Stimulated activated CD8-positive, alpha-beta memory T cell treated with anti-CD3 and anti-CD28 coated beads, Interleukin-4, amount 100 ng/mL, for 48 hours (primary cell): ENCODE data around the gene NDUFS2.
"Not testable (repeated sequence)": the region's sequence is repeated elsewhere in the genome, so short reads cannot be mapped to it uniquely, and the experiment has no call there.

Experiments used
- DNase-seq: peaks from one replicate; pipeline ENCODE4 v3.0.0-alpha.2; 2020

NDUFS2 gene

DNA sequence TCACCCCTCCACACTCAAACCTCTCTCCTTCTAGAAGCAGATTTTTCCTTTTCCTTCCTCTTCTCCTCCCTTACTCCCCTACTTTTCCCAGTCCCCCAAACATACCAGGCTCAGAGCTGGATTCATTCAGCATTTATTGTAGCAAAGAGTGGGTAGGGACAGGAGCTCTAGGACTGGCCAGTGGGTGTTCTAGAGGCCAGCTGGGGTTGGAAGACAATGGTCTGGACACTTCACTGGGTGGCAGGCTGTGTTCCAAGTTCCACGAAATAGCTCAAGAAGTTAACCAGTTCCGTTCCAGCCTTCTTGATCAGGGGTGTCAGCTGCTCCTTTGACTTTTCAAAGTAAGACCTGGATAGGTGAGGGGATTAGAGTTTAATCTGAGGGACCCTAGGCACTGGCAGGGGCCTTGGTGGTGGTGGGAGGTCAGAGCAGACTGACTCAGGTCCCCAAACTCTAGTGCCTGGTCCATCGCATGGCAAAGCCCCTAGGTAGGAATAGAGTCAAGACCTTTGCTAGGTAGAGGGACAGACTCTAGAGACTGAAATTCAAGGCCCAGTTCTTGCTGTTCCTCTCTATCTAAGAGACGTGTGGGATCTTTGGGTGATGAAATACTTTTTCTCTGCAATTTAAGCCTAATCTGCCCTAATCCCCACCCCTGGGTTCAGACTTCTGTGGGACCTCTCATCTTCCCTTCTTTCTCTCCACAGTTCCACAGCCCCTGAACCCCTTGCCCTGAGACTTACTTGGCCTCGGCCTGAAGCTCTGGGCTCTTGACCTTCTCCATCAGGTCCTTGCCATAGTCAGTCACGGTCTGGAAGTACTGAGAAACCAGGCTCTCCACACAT is 20.2 kb downstream of the NDUFS2 start:
- no peak for DNase-seq

DNA sequence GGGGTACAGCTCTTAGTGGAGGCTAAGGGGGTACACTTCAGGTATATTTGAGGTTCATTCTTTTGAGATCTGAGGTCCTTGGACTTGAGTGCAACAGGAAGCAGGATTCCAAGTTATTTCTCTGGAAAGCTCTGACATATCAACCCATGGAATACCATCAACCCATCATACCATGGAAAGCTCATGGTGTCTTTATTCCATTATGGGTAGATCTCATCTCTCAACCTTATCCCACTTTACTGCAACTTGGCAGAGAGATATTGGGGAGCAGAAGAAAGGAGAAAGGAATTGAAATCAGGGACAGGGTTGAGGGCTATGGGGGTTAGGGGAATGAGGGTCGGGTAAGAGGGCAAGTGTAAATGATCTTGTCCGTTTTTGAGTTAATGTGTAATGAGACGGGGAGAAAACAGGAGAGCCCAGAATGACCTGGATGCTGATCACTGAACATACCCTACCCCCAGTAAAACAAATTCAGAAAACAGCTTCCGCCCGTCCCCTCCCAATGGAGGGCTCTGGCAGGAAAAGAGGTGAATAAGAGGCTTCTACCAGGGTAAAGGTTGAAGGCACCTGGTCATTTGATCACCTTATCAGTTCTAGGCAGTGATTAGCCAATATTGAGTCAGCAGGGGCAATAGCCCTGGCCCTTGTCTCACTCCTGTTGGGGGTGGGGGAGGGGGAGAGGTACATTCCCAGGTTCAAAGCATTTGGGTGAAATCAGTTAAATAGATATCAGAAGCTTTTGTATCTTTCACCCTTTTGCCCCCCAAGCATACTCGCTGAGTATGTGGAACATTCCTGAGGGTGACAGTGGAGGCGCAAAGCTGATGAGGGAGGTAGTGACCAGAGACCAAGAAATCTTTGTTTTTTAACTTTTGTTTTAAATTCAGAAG is 21.9 kb downstream of the NDUFS2 start:
- DNase-seq: no peak

DNA sequence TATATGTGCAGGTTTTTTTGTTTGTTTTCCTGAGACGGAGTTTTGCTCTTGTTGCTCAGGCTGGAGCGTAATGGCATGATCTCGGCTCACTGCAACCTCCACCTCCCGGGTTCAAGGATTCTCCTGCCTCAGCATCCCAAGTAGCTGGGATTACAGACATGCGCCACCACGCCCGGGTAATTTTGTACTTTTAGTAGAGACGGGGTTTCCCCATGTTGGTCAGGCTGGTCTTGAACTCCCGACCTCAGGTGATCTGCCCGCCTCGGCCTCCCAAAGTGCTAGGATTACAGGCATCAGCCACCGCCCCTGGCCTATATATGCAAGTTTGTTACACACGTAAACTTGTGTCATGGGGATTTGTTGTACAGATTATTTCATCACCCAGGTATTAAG is 22.5 kb downstream of the NDUFS2 start:
- DNase-seq: not testable (repeated sequence)

DNA sequence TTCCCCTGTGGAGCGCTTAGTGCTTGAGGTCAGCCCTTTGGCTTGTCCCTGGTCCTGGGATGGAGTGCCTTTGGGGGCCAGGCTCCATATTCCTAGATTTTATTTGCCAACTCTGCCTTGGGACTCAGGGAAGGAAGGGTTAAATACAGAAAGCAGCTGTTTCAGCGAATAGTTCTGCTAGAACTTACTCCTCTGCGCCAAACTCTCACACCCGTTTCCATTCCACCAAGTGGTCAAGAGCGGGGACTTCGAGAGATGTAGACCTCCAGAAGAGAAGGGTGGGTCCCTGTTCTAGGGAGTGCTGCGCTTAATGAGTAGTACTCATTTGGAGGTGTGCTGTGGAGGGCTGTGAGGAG is 23.0 kb downstream of the NDUFS2 start:
- DNase-seq: no peak

DNA sequence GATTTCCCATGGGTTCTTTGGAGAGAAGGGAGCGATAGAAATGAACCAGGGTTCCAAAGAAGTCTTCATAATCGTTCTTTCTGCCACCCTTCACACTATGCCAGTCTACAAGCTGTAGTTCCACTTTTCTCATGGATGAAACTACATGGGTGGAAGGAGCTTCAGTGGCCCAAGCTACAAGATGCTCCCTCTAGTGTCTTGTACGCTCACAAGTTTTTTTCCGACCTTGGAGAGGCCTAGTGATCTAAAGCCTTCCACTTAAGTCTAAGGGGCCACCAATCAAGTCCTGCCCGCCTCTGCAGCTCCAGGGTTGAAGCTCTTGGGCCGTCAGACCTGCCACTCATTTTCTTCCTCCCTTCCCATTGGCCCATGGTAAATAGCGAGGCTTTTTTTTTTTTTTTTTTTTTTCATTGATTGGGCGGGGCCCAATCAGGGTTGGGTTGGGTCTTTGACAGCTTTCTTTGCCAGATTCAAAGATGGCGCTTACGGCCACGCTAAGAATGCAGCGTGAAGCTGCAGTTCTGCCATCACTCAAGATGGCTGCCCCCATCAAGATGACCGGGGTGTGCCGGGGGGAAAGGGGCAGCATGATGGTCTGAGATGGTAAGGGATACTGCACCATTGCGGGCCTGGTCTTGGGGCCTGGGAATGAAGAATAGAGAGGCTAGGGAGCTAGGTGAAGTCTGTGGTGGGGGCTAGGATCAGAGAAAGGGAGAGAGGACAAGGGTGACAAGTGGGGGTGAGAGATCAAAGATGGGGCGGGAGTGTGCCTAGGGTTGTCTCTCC is 23.6 kb downstream of the NDUFS2 start, which contains the start of gene TOMM40L:
Gene TOMM40L, plus strand, starts transcription at position 527 of the 786 bp plus-strand sequence. CDS start 430 bp downstream, outside the sequence.
- DNase-seq: peak; percentile 89

DNA sequence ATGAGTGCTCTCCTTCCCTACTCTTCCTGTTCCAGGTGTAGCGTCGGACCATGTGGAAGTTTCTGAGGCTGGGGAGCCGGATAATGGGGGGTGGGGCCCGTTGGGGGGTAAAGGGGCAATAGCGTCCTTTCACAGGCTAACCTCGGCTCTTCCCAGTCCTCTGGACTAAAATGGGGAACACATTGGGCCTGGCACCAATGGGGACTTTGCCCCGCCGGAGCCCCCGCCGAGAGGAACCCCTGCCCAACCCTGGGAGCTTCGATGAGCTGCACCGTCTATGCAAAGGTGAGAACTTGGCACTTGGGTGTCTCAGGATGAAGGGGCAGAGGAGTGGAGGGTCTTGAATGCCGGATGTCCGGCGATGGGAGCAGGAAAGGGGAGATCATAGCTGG is 24.1 kb downstream of the NDUFS2 start:
- peak; percentile 39 for DNase-seq

DNA sequence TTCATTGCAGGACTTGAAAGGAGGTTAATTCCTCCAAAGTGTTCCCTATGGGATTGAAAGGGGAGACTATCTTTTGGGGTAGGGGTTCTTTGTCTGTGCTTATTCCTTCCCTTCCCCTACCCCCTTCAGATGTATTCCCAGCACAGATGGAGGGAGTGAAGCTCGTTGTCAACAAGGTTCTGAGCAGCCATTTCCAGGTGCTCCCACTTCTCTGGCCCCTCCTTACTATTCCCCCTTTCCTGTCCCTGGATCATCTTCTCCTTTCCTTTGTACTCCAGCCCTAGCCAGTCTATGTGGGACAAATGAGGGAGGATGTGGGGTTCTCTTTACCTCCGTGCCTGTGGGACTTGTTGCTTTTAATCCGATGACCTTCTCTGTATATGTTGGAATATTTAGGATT is 24.6 kb downstream of the NDUFS2 start:
- DNase-seq: no peak

DNA sequence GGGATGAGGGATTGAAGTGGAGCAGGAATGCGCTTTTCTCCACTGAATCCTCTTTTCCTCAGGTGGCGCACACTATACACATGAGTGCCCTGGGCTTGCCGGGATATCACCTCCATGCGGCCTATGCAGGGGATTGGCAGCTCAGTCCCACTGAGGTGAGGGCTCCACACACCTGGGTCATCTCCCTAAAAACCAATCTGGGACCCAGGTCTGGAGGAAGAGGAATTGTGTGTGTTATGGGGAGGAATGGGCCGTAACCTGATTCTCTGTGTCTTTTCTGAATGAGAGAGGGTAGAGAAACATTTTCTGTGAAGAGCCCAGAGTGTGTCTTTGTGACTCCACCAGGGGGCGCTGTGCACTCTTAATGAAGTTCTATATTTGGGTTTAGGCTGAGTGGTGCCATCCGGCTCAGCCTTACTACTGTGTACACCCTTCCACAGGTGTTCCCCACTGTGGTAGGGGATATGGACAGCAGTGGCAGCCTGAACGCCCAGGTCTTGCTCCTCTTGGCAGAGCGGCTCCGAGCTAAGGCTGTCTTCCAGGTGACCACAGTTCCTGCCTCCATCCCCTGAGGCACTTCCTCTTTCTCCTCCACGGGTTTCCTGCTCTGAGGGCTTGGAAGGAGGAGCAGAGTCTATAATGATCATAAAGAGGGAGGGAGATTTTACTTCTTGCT is 25.2 kb downstream of the NDUFS2 start:
- DNase-seq: peak; percentile 96

DNA sequence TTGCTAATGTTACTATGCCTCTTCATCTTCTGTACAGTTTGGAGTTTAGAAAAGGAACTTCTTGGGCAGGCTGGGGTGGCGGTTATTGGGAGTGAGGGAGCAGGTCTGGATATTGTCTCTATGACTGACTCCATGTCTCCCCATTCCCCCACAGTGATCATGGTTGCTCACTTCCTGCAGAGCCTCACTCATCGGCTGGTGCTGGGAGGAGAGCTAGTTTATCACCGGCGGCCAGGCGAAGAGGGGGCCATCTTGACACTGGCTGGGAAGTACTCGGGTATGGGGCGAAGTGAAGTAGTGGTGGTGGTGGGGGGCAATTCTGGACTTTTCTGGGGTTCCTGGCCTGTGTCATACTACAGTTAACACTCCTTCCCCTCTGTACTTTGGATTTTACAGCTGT is 25.9 kb downstream of the NDUFS2 start:
- DNase-seq: no peak

DNA sequence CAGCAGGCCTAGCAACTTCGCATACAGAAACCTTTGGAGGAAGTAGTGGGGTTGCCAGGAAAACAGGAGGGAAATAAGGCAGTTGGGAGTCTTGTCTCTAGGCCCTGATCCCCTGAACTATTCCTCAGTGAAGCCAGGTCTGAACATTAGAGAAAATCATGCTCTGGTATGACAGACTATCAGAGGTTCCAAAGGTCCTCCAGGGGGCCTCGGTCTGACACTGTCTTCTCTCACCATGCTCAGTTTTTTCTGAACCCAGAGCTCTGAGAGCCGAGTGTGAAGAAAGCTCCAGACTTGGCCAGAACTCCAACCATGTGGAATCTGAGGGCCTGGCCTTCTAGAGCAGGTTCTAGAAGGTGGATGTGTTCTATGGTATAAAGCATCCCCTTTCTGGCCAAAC is 27.7 kb downstream of the NDUFS2 start:
- DNase-seq: no peak

DNA sequence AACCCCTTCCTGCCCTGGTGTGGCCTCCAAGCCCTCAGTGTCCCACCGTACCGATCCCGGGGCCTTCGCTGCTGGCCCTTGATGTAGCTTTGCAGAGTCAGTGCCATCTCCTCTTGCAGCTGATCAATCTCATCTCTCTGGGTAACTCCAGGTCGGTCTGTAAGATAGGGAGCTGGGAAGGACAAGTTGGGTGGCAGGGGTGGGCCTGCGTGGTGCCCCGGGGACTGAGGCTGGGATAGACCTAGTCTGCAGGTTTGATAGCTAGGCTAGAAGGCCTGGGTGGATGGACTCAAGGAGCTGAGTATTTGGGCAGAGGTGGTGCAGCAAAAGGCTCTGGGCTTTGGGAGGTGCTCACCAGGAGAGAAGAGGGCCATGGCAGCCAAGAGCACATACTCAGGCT is 28.6 kb downstream of the NDUFS2 start:
- no peak for DNase-seq

DNA sequence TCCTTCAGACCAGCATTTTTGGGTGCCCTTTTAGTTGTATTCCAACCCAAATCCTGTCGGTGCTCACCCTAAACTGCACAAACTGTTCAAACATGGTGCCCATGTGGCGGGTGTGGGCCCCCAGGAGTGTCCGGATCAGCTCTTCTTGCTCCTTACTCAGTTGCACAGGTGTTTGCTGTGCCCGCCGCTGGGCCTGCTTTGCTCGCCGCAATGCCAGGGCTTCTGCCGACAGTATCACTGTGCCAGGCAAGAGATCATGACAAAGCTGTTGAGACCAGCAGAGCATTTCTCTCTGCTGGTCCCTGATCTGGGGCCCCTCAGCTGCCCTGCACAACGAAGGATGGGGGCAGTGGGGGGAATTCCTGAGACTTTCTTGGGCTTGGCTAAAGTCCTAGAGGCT is 30.9 kb downstream of the NDUFS2 start:
- DNase-seq: no peak

DNA sequence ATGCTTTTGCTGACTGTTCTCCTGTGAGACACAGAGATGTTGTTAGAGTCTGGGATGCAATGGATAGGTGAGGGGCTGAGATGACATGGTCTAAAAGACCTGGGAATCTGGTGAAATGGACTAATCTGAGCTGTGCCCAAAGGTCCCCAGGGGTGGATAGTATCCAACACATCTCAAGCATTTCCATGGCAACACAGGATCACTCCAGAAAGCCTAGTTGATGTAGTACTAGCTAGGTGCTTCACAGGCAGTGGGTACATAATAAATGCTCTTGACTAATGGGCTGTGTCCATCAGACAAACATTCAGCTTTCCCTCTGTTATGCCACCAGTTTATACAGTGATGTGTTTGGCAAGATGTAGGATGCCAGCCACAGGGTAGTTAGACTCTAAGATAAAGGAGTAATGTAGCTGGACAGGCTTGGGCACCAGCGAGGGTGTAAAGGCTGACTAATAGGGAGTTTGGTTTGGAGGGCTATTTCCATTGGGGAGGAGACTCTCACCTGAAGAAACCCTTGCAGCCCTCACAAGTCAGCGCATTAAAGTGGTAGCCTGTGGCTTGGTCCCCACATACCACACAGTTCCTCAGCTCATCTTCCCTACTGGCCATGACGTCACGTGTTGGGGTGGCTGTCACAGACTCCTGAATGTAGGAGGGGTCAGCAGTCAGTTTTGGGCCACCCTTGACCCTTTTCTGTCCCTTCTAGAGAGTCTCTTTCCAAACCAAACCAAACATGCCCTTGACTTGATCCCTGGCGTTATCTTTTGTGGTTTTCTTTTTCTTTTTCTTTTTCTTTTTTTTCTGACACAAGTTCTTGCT is 34.0 kb downstream of the NDUFS2 start:
- DNase-seq: no peak

DNA sequence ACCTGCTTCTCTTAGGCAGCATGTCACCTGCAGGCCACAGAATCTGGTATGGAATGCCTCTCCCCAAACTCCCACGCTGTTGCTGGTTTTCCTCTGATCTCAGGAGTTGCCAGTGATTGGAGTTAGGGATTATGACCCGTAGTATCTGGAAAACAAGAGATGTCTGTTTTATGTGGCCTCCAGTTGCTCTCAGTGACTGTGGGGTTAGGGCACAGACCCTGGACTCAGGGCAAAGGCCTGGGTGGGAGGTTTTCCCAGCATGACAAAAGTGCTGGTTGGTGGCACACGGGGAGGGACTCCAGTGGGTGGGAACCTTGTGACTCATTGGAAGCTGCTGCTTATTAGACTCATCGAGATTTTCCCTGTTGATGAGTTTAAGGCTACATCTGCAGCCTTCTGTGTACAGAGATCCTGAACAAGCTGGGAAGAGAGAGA is 35.9 kb downstream of the NDUFS2 start, which contains the start of gene NR1I3:
Gene NR1I3, minus strand, starts transcription at position 165 of the 435 bp plus-strand sequence. CDS start 1,638 bp downstream, outside the sequence.
- DNase-seq: no peak

DNA sequence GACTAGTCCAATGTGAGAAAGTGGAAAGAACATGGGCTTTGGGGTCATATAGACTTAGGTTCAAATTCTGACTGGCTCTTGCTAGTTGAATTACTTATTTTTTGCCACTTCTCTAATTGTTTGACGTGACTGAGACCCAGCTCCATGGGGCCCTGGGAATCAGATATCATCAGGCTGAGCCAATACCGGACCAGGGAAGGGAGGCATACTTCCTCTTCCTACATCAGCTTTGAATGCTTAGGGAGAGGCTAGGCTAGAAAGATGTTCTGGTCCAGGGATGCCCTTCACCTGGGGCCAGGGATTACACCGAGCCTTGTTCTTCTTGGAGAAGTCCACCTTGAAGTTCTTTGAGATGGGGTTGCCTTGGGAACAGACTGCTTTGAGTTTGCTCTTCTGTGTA is 39.5 kb downstream of the NDUFS2 start:
- no peak for DNase-seq

DNA sequence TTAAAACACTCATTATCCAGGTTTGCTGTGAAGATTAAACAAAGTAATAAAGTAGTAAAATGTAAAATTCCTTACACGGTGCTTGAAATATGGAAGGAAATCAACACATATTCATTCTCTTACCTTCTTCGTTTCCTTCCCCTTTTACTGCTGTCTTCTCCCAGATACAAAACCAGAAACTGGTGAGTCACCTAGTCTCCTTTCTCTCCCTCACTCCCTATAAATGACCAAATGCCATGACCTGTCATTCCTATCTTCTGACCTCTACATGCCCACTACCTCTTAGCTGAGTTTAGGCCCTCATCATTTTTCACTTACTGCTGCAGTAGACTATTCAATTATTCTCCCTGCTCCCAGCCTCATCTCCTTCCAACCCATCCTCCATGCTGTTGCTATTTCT is 40.1 kb downstream of the NDUFS2 start:
- DNase-seq: no peak

DNA sequence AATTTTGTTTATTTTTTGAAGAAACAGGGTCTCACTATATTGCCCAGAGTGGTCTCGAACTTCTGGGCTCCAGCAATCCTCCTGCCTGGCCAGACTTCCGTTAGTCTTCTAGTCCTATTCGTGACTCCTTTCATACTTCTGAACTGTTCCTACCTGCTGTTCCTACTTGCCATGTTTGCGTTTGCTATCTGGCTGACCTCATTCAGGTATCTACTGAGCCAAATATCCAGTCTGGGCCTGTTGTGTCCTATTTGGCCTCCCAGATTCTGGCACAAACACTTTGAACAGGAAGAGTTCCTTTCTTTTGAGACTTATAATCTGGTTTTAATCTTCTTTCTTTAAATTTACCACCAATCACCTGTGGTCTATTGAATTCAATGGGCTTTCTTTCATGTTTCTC is 42.7 kb downstream of the NDUFS2 start:
- DNase-seq: no peak

DNA sequence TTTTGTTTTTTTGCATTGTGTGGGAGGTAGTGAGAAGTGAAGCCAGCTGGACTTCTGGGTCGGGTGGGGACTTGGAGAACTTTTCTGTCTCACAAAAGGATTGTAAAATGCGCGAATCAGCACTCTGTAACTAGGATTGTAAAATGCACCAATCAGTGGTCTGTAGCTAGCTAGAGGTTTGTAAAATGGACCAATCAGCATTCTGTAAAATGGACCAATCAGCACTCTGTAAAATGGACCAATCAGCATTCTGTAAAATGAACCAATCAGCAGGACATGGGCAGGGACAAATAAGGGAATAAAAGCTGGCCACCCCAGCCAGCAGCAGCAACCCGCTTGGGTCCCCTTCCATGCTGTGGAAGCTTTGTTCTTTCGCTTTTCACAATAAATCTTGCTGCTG is 47.9 kb downstream of the NDUFS2 start:
- not testable (repeated sequence) for DNase-seq

DNA sequence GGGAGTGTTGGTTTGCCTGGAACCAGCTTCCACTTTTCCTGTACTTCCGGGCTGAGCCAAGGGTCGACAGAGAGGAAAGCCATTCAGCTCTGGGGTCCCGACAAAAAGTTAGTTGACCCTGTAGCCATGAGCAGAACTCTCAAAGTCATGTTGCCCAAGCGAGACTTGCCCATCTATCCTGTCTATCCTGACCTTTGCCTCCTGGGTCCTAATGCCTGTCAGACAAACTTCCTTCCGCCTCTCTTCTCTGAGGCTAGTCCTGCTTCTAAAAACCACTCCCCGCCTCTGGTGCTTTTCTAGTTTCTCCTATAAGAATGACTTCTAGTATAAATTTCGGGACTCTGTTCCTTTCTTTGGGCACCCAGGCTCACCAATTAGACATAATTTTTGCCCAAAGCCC is 48.7 kb downstream of the NDUFS2 start:
- no peak for DNase-seq

DNA sequence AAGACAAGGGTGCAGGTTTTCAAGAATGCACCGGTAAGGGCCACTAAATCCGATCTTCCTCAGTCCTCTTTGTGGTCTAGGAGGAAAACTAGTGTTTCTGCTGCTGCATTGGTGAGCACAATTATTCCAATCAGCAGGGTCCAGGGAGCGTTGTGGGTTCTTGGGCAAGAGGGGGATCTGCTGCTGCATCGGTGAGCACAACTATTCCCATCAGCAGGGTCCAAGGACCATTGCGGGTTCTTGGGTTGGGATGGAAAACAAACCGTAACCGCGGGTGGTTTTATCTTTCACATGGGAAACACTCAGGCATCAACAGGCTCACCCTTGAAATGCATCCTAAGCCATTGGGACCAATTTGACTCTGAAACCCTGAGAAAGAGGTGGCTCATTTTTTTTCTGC is 49.4 kb downstream of the NDUFS2 start:
- no peak for DNase-seq

DNA sequence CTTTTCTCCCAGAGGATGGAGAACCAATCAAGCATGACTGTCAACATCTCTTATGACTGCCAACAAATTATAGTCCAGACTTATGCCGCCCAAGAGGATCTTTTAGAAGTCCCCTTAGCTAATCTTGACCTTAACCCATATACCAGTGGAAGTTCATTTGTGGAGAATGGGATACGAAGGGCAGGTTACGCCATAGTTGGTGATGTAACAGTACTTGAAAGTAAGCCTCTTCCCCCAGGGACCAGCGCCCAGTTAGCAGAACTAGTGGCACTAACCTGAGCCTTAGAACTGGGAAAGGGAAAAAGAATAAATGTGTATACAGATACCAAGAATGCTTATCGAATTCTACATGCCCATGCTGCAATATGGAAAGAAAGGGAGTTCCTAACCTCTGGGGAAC is 53.1 kb downstream of the NDUFS2 start:
- DNase-seq: not testable (repeated sequence)
